IPS-NIHi7 (cell line): ENCODE results near the gene MYH7B.

ENCODE experiments used
- DNase-seq: peaks from one replicate; pipeline ENCODE4 v3.0.0; 2012; ENCODE audit warnings: mixed read lengths; ENCODE audit errors: extremely low spot score

MYH7B gene

GRCh38 chr20:34955231-34956040 lies at the start of gene MYH7B, which contains the start of gene GSS:
TSS of gene MYH7B (plus strand) at chr20:34955868. CDS start at chr20:34978006, 22,138 bp downstream.
TSS of gene GSS (minus strand) at chr20:34955806. CDS start at chr20:34951852, 3,954 bp downstream.
- peak; percentile 99 for DNase-seq

DNA sequence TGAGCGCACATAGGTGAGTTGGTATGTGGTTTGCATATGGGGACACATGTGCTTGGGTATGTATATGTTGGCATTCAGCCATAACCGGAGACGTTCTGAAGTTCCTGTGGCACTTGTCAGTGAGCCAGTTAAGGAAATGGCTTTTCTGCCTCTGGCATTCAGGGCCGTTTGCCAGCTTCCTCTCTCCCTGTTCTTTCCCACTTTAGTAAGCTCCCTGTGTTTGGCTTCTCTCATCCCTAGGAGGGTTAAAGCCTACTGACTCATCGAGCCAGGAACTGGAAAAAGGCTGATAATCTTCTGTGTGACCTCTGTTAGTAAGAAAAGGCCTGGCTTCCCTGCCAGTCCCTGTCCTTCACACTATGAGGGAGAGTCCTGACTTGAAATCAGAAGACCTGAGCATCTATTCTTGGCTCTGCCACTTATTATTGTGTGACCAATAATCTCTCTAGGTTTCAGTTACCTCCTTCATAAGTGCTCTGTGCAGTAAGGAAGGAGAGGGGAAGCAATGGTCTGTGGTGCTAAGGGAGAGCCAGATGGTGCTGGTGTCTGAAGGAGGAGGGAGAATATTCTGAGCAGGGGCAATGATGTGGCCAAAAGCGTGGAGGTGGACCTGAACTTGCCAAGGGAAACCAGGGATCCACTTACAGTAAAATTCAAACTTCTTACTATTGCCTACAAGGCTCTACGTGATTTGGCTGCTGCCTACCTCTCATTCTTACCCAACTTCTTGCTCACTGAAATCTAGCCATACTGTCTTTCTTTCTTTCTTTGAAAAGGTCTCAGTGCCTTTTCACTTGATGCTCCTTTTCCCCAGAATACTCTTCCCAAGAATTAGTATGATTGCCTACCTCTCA lies 47.8 kb upstream of the MYH7B start:
- peak; percentile 33 for DNase-seq

DNA sequence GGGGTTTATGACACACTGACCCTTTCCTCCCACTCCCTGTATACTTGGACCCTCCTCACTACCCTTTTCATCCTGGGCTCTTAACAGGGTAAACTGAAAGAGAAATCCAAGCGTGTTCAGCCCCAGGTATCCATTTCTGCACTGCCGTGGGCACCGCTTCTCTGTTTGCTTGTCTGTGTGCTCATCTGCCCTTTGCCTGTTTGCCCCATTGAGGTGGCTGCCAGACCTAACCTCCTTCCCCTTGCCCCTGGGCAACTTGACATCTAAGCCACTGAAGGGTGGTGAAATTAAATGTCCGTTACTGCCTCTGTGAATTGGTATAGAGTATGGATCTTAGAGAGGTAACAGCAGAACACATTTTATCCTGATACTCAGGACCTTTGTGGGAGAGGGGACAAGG lies 40.5 kb upstream of the MYH7B start:
- no peak for DNase-seq

DNA sequence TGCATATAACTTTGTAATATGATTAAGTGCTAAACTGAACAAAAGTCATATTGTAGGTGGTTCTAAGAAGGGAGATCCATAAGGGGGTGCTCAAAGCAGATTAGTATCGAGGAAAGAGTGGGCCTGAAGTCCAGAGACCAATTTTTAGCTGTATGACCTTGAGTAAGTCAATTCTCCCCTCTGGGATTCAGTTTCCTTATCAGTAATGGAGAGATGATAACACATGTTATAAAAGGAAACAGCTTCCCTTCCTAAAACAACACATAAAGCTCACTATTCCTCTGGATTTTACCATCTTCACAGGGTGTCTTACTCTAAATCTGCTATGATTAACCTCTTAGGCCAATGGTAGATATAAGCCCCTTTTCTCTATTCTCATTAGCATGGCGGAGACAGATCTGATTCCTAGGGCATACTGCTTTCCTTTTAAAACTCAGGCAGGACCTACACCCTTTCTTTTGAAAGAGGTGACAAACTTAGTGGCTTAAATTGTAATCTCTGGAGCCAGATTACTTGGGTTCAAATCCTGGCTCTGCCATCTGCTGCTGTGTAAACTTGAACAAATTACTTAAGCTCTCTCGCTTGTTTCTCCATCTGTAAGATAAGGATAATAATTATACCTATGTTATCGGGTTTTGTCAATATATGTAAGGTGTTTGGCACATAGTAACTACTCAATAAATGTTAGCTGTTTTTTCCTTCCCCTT lies 39.8 kb upstream of the MYH7B start:
- no peak for DNase-seq

DNA sequence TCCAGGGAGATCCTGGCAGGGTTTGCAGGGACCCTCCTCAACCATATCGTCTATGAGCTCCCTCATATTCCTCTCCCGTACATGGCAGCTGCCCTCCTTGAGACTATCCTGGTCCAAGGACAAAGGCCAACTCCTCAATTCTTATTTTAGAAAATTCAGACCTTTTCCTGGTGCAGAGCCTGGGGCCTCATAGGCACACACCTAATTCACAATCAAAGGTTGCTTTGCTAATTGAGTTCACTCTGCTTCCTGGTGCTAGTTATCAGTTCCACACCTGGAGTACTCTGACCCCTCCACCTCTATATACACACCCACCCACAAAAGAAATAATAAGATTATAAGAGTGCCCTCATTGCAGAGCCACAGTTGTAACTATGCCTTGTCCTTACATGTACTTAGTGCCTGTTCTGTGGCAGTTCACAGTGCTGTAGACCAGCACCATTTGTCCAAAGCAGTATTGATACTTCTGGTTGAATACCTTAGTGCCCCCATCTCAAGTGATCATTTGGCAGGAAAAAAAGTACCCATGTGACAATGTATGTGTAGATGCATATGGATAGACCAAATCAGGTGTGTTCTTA lies 38.8 kb upstream of the MYH7B start:
- no peak for DNase-seq

GRCh38 chr20:34920055-34920454 lies 35.6 kb upstream of the MYH7B start:
- no peak for DNase-seq

GRCh38 chr20:34921436-34921835 lies 34.2 kb upstream of the MYH7B start:
- no peak for DNase-seq

DNA sequence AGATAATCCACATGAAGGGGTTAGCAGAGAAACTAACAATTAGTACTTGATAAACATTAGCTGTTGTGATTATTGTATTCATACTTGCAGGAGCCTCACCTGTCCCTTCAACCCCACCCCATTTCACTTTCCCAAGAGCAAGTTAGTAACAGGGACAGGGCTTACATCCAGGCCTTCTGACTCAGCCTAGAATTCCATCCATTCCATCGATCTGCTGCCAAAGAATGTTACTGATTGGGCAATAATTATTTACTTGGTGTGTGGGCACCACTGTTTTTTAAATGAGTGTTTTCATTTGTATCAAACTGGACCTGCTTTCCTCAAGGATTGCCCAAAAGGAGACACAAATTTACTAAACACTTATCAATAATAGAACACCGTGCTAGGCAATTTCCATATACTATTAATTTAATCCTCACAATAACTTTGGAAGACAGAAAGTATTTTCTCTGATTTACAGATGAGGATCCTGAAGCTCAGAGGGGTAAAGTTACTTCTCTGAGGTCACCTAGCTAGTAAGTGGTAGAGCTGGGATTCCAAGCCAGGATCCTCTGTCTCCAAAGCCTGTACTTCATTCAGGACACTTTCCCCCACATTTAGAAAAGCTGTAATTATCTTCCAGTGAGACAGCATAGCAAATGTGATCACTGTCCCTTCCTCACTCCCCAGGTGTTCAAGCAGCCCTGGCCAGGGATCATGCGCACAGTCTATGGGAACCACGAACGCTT lies 32.9 kb upstream of the MYH7B start:
- no peak for DNase-seq

DNA sequence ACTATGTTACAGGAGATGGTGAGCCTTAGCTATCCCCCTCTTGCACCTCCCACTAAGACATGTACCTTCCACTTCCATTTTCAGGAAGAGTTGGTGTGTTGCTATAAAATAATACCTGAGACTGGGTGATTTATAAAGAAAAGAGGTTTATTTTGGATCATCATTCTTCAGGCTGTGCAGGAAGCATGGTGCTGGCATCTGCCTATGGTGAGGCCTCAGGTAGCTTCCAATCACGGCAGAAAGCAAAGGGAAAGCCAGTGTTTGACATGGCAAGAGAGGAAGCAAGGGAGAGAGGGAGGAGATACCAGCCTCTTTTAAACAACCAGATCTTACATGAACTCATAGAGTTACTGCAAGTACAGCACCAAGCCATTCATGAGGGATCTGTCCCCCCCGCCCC lies 32.3 kb upstream of the MYH7B start:
- DNase-seq: no peak

DNA sequence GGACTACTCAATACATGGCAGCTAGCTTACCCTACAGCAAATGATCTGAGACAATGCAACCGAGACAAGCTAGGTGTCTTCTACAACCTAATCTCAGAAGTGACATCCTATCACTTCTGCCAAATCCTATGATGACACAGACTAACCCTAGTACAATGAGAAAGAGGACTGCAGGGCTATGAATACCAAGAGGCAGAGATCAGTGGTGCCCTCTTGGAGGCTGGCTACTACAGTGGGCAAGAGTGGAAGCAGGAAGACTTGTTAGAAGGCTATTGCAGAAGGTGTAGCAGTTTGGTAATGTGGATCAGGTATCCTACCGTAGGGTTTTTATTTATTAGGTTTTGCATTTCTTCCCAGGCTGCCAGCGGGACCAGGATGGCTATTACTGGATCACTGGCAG lies 30.3 kb upstream of the MYH7B start:
- DNase-seq: no peak

DNA sequence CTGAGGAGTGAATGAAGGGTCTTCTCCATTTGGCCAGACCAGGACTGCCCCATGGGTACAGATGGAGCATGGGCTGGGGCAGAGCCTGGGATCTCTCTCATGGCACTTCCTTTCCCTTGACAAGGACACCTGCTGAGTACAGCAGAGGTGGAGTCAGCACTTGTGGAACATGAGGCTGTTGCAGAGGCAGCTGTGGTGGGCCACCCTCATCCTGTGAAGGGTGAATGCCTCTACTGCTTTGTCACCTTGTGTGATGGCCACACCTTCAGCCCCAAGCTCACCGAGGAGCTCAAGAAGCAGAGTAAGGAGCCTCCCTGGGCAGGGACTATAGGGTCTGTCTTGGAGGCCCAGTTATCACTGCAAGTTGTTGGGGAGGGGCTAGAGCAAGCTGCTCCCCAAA lies 29.7 kb upstream of the MYH7B start:
- no peak for DNase-seq

DNA sequence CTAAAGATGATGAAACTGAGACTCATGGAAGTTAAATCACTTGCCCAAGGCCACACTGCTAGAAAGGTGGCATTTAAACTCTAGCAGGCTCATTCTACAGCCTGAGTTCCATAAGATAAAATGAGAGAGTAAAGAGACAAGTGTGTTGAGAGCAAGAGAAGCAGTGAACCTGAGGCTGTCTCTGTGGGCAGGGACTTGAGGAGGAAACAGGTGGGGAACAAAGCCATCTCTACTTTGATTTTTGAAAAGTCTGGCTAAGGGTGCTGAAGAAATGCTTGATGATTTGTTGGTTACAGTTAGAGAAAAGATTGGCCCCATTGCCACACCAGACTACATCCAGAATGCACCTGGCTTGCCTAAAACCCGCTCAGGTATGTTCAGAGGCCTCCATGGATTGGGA lies 29.1 kb upstream of the MYH7B start:
- DNase-seq: no peak

DNA sequence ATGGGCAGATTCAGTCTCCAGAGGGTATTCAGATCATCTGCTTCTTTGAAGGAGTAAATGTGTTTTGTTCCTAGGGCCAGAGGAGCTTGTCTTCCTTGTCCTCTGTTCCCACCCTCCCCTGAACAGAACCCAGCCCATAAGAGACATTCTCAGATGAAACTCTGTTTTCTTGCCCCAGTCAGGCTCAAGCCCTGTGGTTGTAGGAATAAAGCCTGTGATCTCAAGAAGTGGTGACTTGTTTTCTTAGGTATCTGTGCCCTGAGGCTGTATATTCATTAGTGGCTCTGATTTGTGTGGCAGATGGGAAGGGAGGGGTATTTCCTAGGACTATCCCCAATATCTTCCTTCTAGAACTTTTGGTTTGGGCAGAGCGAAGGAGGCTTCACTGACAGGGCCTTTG lies 27.9 kb upstream of the MYH7B start:
- DNase-seq: no peak

- no peak for DNase-seq
Observed at GRCh38 chr20:34928411-34928810, 27.3 kb upstream of the MYH7B start.

DNA sequence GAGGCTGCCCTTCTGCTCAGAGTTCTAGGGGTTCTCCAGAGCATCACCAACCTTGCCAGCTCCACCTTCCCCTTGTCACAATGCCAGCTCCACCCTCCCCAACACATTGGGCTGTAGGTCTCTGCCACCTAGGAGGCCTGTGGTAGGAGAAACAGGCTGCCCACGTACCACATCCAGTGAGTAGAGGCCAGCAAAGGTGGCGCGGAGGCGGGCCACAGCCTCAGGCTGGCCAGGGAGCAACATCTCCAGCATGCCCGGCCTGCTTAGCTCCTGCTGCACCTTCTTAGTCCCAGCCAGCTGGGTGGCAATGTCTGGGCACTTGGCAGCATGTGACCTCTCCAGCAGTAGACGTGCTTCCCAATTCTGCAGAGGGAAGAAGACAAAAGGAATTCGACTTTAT lies 23.9 kb upstream of the MYH7B start:
- DNase-seq: no peak

DNA sequence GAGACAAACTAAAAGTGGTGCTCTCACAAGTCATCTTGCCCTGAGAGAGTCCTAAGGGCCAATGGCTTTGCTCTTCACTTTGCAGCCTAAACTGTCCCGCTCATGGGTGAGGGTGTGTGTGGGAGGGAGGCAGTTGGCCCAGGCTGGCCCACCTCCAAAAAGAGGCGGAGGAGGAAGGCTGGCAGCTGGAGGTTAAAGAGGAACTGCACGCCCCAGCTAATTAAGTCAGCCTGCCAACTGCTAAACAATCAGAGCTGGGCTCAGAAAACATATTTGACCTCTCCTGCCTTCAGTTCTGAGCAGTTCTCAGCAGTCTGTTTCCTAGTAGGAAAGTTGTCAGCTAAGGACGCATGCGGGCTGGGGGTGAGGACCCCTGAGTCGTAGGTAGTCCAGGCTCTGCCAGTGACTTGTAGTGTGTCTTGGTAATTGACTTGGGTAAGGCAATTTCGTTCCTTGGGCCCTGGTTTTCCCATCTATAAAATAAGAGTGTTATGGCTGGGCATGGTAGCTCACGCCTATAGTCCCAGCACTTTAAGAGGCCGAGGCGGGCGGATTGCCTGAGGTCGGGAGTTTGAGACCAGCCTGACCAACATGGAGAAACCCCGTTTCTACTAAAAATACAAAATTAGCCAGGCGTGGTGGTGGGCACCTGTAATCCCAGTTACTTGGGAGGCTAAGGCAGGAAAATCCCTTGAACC lies 17.1 kb upstream of the MYH7B start:
- DNase-seq: no peak

DNA sequence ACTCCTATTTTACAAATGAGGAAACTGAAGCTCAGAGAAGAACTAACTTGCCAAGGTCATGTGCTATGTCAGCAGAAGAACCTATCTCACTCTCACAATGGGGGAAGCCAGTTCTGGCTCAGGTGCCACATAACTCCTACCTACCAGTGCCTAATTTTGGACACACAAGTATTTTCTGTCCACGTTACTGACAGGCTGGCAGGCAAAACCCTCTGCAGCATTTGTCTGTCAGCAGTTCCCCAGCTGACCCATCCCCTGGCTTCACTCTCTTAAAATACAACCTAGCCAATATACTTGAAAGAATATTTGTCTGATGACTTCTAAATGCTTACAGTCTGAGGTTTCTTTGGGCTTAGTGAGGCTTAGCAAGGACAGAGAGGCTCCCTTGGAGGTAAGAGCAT lies 15.6 kb upstream of the MYH7B start:
- no peak for DNase-seq

DNA sequence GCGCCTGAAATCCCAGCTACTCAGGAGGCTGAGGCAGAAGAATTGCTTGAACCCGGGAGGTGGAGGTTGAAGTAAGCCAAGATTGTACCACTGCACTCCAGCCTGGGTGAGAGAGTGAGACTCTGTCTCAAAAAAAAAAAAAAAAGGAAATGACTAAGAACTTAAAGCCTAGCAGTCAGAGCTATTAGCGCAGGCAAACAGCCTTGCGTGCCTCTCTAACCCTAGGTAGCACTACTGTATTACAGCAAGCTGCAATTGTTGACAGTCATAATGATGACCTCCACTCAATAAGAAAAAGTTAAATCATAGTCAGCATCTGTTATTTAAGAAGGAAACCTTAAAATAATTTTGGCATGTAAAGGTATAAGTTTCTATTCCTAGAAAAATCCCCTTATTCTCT lies 14.4 kb upstream of the MYH7B start:
- no peak for DNase-seq

DNA sequence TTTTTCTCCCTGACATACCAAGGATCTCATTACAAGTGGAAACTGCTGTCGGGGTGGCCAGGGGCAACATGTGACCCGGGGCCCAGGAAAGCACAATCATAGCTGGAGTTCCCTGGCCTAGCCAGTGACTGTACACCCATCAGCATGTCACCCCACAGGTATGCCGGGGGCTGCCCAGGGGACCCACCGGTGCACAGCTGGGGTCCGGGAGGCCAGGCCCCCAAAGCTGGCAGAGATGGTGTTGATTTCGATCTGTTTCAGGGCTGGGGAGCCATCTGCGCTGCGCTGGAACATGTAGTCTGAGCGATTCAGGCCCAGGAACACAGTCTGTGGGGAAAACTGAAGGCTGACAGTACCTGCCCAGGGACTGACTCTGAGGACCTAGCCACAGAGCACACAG lies 13.4 kb upstream of the MYH7B start:
- no peak for DNase-seq

- DNase-seq: no peak
Observed at GRCh38 chr20:34943808-34944567, 11.7 kb upstream of the MYH7B start.
